HG03520 (cell line): ENCODE measurements around the gene SEMA3C.

Source experiments
- ATAC-seq: cut with Tn5 transposase; IDR thresholded peaks from one replicate; pipeline ENCODE4 v1.9.1; 2021; ENCODE audit warnings: mild to moderate bottlenecking, moderate library complexity; ENCODE audit not compliant: unreplicated experiment

The SEMA3C gene

GRCh38 chr7:80890426-80891258 lies 28.2 kb downstream of the SEMA3C start:
- ATAC-seq: no peak

- ATAC-seq: no peak
Observed at GRCh38 chr7:80889525-80889924, 29.3 kb downstream of the SEMA3C start.

- ATAC-seq: no peak
Observed at GRCh38 chr7:80885757-80886156, 33.1 kb downstream of the SEMA3C start.

- ATAC-seq: no peak
Observed at GRCh38 chr7:80884511-80885195, 34.2 kb downstream of the SEMA3C start.

GRCh38 chr7:80883154-80884025 lies 35.5 kb downstream of the SEMA3C start:
- ATAC-seq: no peak

GRCh38 chr7:80882213-80882801 lies 36.5 kb downstream of the SEMA3C start:
- ATAC-seq: no peak

GRCh38 chr7:80881351-80881900 lies 37.4 kb downstream of the SEMA3C start:
- ATAC-seq: no peak

GRCh38 chr7:80879849-80880248 lies 39.0 kb downstream of the SEMA3C start:
- no peak for ATAC-seq

- no peak for ATAC-seq
Observed at GRCh38 chr7:80876894-80877414, 41.9 kb downstream of the SEMA3C start.

GRCh38 chr7:80875537-80876120 lies 43.2 kb downstream of the SEMA3C start:
- ATAC-seq: no peak

- ATAC-seq: no peak
Observed at GRCh38 chr7:80873140-80873539, 45.7 kb downstream of the SEMA3C start.

GRCh38 chr7:80871228-80871627 lies 47.6 kb downstream of the SEMA3C start:
- ATAC-seq: no peak

GRCh38 chr7:80870813-80871212 lies 48.0 kb downstream of the SEMA3C start:
- ATAC-seq: no peak

GRCh38 chr7:80869821-80870751 lies 48.8 kb downstream of the SEMA3C start:
- no peak for ATAC-seq

GRCh38 chr7:80869106-80869784 lies 49.6 kb downstream of the SEMA3C start:
- no peak for ATAC-seq

GRCh38 chr7:80868566-80868965 lies 50.3 kb downstream of the SEMA3C start:
- ATAC-seq: no peak

- no peak for ATAC-seq
Observed at GRCh38 chr7:80860554-80860953, 58.3 kb downstream of the SEMA3C start.

GRCh38 chr7:80859272-80859970 lies 59.4 kb downstream of the SEMA3C start:
- ATAC-seq: no peak
